Hippocampal formation (tissue), 2 donors: Measurements from ENCODE around the gene CUEDC1.
A peak's percentile ranks its signal among the peaks of the same experiment; 100 is the strongest.
"Not testable (repeated sequence)": the region's sequence is repeated elsewhere in the genome, so short reads cannot be mapped to it uniquely, and the experiment has no call there.

ENCODE experiments used
- DNase-seq, 2 donors: peaks; one replicate each; lab custom pipeline; 2025; lab: John Stamatoyannopoulos, UW

Gene CUEDC1

DNA sequence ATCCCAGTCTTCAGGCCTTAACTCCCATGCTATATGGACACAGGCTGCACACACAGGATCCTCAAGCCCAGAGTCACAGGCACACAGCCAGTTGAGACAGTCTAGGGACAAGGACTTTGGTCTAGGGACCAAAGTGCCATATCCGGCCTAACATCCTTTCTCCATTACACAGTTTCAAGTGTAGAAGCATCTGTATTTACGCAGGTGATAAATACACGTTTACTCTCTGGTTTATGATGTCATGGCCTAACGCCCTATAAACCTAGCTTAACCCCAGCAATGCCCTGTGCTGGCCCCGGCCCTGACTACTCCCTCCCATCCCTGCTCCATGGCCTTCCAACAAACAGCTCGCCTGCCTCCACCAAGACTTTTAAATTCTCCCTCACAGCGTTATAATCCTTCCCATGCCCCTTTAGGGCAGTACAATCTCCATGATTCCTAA lies 17.1 kb downstream of the CUEDC1 start:
- DNase-seq: no peak

- DNase-seq: no peak
Measured at GRCh38 chr17:57937492-57937891, 17.7 kb downstream of the CUEDC1 start.

DNA sequence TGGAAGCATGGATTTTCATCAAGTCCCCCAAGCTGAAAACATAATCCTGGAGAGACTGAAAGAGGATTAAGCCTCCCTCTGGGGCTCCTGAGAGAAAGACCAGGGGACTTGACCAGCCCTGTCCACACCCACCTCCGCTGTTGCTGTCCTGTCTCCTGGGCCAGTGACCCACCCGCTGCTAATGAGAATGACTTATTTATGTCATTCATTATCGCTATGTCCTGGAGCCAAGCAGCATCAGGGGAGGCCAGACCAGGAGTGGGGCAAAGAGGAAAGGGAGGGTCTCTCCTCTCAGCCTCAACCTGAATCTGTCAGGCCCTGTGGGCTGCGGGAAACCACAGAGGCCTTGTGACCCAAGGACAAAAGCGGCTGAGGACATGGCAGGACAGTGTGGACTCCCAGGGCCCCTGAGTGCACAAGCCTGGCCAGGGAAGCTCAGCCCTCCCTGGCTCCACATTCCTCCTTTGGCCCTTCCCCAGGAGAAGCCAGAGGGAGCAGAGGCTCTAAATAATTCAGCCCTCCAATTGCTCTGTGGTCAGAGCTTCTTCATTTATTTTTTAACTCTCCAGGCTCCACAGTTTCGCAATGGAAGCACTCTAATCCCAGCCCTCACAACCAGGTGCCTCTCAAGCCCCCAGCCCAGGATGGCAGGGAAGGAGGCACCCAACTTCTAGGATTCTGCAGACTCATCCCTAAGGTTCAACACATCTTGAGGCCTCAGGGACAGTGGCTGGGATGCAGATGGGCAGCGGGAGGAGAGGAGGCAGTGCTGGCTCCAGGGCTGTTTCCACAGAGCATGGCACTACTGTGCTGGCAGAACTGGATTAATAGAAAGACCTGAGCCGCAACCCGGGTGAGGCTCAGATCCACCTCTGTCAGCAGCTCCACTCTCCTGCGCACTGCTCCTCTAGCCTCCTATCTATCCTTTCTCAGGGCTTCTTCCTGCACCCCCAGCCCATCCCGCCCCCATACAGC lies 19.1 kb downstream of the CUEDC1 start:
- DNase-seq: peak; percentile 73 to 84

- no peak for DNase-seq
Measured at GRCh38 chr17:57931488-57932137, 23.6 kb downstream of the CUEDC1 start.

GRCh38 chr17:57930239-57930638 lies 25.0 kb downstream of the CUEDC1 start:
- no peak for DNase-seq

GRCh38 chr17:57929386-57929785 lies 25.8 kb downstream of the CUEDC1 start:
- no peak for DNase-seq

- peak in 1 of 2 donors; percentile 43 for DNase-seq
Measured at GRCh38 chr17:57928928-57929327, 26.3 kb downstream of the CUEDC1 start.

GRCh38 chr17:57927048-57927723 lies 28.0 kb downstream of the CUEDC1 start:
- peak in 1 of 2 donors; percentile 67 for DNase-seq

- peak in 1 of 2 donors; percentile 88 for DNase-seq
Measured at GRCh38 chr17:57926723-57927047, 28.5 kb downstream of the CUEDC1 start.

DNA sequence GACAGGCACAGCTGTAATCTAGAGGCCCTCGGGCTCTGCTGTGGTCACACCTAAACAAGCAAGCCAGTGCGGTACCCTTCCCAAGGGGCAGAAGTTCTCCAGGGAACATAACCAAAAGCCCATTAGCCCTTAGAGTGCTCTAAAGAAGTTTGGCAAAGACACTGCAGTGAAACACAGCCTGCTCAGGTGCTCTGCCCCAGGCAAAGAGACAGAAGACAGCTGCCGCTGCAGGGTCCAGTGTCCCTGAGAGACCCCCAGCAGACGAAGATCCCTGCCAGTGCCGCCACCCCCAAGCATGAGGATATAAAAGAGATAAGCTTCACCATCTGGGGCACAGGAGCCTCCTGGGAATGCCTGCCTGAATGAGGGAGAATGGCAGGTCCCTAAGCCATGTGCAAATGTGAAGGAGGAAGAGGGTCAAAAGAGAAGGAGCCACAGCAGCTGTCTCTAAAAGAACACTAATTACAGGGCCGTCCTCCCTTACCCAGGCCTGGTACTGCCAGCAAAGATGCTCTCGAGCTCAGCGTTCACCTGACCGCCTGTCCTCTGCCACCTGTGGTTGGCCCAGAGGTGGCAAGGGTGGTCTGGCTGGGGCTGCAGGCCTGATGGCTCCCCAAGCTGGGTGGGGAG lies 29.7 kb downstream of the CUEDC1 start:
- DNase-seq: no peak

- DNase-seq: no peak
Measured at GRCh38 chr17:57924677-57925076, 30.5 kb downstream of the CUEDC1 start.

DNA sequence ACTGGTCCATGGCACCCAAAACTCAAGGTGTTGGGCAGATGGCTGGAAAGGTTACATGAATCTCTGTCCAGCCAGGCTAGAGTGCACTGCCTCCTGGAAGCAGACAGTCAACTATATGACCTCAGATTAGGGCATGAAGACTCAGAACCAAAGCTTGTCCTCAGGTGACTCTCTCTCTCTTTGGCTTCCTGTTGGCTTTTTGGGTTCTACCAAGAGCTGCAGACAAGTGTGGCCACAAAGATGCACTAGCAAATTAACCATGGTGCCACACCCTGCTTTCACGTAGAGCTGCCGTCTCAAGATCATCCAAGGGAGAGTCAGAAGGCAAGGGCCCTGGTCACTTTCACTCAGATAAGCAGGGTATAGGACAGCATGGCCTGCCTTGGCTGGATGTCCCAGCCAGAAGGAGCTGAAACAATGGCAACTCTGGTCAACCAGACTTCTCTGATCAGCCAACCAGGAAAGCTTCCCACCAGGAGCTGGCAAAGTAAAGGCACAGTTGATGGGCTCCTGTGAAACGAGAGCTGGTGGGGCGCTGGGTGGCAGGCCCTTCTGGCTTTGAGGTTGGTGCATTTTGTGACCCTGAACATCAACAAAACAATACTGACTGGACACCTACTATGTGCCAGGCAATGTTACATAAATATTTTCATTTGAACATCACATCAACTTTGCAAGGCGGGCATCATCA lies 31.9 kb downstream of the CUEDC1 start:
- no peak for DNase-seq

DNA sequence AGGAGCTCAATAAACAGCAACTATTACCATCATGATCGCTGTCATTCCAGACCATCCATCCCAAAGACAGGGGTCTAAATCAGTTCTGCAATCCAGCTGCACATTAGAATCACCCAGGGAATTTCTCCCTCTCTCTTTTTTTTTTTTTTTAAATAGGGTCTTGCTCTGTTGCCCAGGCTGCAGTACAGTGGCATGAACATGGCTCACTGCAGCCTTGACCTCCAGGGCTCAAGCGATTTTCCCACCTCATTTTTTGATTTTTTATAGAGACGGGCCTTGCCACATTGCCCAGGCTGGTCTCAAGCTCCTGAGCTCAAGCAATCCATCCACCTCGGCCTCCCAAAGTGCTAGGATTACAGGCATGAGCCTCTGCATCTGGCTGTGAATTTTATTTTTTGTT lies 32.5 kb downstream of the CUEDC1 start:
- DNase-seq: not testable (repeated sequence)

GRCh38 chr17:57920916-57921703 lies 34.1 kb downstream of the CUEDC1 start:
- peak in 1 of 2 donors; percentile 63 for DNase-seq

GRCh38 chr17:57919918-57920317 lies 35.3 kb downstream of the CUEDC1 start:
- no peak for DNase-seq

GRCh38 chr17:57918017-57918895 lies 37.0 kb downstream of the CUEDC1 start:
- DNase-seq: no peak

DNA sequence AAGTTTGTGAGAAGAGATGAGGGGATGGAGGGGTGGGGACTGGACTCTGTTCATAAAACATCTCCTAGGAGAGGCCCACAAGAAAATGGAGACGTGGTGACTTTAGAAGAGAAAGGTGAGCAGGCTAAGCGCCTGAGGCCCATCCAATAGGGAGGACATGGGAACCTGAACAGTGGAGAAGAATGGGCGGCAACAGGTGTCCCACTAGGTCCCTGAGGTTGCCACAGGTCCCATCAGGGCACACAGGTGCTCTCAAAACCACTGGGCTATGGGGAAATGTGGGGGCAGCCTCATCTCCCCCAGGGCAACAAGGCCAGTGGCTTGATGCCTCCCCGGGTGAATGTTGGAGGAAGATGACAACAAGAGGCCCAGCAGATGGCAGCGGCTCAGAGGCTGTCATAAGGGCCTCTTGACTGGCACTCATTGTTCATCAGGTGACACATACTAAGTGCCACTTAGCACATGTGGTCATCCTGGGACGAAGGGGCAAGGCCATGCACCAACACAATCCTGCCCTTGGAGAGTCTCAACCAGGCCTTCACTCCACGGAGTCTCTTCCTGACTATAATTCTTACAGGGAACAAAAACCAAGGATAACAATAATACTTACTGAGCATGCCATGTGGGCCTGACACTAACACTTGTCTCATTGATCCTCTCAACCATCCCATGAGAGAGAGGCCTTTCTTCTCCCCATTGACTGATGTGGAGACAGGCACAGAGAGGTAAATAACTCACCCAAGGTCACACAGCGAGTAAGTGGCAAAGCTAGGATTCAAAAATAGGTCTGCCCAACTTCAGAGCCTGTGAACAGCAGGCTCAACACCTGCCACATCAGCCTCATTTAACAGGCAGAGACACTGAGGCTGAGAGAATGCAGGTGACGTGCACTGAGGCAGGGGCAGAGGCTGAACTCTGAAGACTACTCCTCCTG lies 38.0 kb downstream of the CUEDC1 start:
- peak; percentile 57 to 62 for DNase-seq

GRCh38 chr17:57915985-57916757 lies 39.0 kb downstream of the CUEDC1 start:
- DNase-seq: peak in 1 of 2 donors; percentile 55
